ENCODE measurements around the gene VPS11.
A peak's percentile ranks its signal among the peaks of the same experiment; 100 is the strongest.

Gene VPS11

DNA sequence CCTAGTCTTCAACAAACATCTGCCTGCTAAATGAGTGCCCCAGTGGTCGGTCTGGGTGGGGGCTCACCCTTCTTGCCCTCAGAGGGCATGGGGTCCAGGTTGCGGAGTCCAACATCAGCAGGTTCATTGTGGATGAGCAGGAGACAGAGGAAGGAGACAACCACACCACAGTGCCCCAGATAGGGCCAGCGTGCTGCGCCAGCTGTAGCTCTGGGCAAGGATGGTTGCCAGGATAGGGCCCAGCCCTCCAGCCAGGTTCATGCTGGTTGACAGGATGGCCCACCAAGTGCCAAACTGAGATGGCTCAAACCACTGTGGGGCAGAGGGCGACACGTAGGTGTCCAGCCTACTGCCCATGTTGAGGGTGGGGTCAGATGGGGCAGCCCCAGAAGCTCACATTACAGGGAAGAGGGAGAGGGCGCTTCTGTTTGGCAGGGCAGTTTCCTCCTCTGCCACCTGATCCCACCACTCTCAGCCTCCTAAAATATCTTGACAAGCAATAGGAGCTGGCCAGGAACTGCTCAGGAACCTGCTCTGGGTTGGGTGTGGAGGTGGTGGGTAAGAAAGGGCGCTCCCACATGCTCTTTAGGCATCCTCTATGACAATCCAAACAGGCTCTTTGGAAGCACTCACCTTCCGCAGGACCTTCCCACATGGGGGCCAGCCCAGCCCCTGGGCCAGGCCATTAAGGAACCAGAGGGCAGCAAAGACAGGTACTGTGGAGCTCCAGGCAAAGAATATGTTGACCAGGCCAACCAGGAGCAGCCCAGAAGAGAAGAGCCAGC, 39.9 kb upstream of the VPS11 start:
- Histone ChIP-seq H2AFZ (ENCODE audit: low read depth, low read length) (no peak overlapping the region), H4K20me1 (ENCODE audit: insufficient read depth, low read length) (no peaks in the 10 kb centered on the region), H3K4me2 (ENCODE audit: low read length) (0 out of 2 replicates have a peak overlapping the region, but pooled peaks have one; percentile 88), H3K36me3 (replicated peaks; ENCODE audit: low read depth, low read length) (peaks cover 48% of the 10 kb centered on the region), H3K4me1 (ENCODE audit: low read length) (peaks cover 19% of the 10 kb centered on the region), H3K9me3 (ENCODE audit: insufficient read depth, low read length) (no peaks in the 10 kb centered on the region), H3K4me3 (ENCODE audit: low read length) (no peak overlapping the region), H3K9ac (ENCODE audit: low read length) (no peak overlapping the region), H3K27ac (ENCODE audit: low read length) (no peak overlapping the region), H3K79me2 (ENCODE audit: low read length) (peaks cover 28% of the 10 kb centered on the region), H3K27me3 (ENCODE audit: low read depth, low read length) (no peaks in the 10 kb centered on the region)
- TF ChIP-seq EZH2phosphoT487 (IDR thresholded peaks at IDR 0.05; ENCODE audit: low read depth): no peak
- TF ChIP-seq, protein P1, sequence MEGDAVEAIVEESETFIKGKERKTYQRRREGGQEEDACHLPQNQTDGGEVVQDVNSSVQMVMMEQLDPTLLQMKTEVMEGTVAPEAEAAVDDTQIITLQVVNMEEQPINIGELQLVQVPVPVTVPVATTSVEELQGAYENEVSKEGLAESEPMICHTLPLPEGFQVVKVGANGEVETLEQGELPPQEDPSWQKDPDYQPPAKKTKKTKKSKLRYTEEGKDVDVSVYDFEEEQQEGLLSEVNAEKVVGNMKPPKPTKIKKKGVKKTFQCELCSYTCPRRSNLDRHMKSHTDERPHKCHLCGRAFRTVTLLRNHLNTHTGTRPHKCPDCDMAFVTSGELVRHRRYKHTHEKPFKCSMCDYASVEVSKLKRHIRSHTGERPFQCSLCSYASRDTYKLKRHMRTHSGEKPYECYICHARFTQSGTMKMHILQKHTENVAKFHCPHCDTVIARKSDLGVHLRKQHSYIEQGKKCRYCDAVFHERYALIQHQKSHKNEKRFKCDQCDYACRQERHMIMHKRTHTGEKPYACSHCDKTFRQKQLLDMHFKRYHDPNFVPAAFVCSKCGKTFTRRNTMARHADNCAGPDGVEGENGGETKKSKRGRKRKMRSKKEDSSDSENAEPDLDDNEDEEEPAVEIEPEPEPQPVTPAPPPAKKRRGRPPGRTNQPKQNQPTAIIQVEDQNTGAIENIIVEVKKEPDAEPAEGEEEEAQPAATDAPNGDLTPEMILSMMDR (IDR thresholded peaks at IDR 0.05; ENCODE audit: low read depth, low read length): no peak

DNA sequence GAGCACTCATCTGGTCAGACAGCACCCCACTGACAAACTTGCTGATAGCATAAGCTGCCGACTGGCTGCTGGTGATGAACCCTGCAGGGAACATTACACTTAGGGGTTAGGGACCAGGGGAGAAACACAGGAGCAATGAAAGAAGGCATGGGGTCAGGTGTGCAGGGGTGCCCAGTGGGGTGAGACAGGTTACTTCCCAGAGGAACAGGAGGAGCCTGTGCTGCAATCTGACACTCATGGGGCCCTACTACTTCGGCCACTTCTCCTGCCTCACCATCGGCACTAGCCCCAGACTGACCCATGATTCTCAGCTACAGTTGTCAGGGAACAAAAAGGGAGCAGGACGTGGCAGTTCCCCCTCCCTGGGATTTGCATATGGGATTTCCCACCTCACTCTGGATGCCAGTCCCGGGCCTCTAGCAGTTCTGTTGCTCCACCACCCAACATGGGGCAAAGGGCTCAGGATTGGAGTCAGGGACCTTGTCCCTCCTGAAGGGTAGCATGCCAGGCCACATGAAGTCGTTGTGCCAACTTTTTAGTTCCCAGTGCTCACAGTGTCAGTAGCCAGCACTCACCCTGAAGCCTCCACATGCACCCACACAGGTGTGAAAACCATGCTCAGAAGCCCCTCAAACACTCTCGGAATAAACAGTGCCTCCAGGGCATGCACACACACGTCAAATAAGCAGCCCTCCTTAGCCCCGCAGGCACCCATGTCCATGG, 39.1 kb upstream of the VPS11 start:
- H3K36me3 ChIP-seq (replicated peaks; ENCODE audit: low read depth, low read length): peaks cover 42% of the 10 kb centered on the region
- H2AFZ ChIP-seq (ENCODE audit: low read depth, low read length): no peak overlapping the region
- H3K9me3 ChIP-seq (ENCODE audit: insufficient read depth, low read length): no peaks in the 10 kb centered on the region
- peaks cover 28% of the 10 kb centered on the region for H3K79me2 ChIP-seq (ENCODE audit: low read length)
- no peaks in the 10 kb centered on the region for H4K20me1 ChIP-seq (ENCODE audit: insufficient read depth, low read length)
- H3K4me2 ChIP-seq (ENCODE audit: low read length): peak overlapping the region; percentile 88
- peak overlapping the region; percentile 53; the same call in 1 of the 2 replicates for H3K27ac ChIP-seq (ENCODE audit: low read length)
- no peak for TF ChIP-seq EZH2phosphoT487 (IDR thresholded peaks at IDR 0.05; ENCODE audit: low read depth)
- H3K27me3 ChIP-seq (ENCODE audit: low read depth, low read length): no peaks in the 10 kb centered on the region
- H3K4me1 ChIP-seq (ENCODE audit: low read length): peaks cover 19% of the 10 kb centered on the region
- H3K4me3 ChIP-seq (ENCODE audit: low read length): peak overlapping the region; percentile 88
- peak overlapping the region; percentile 91; the same call in 1 of the 2 replicates for H3K9ac ChIP-seq (ENCODE audit: low read length)

DNA sequence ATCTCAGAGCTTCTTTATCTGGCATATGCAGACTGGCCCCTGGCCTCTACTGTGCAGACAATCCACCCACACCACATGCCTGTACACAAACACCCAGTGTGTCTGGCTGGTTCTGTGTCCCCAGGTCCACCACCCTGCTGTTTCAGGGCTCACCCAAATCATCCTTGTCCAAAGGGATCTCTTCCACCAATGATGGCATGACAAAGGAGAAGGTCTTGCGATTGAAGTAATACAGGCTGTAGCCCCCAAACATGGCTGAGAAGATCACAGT, 38.6 kb upstream of the VPS11 start:
- no peaks in the 10 kb centered on the region for H3K9me3 ChIP-seq (ENCODE audit: insufficient read depth, low read length)
- no peaks in the 10 kb centered on the region for H4K20me1 ChIP-seq (ENCODE audit: insufficient read depth, low read length)
- TF ChIP-seq EZH2phosphoT487 (IDR thresholded peaks at IDR 0.05; ENCODE audit: low read depth): no peak
- H3K4me2 ChIP-seq (ENCODE audit: low read length): peak overlapping the region; percentile 88
- peak overlapping the region; percentile 91; the same call in 1 of the 2 replicates for H3K9ac ChIP-seq (ENCODE audit: low read length)
- peaks cover 19% of the 10 kb centered on the region for H3K4me1 ChIP-seq (ENCODE audit: low read length)
- H2AFZ ChIP-seq (ENCODE audit: low read depth, low read length): no peak overlapping the region
- H3K27me3 ChIP-seq (ENCODE audit: low read depth, low read length): no peaks in the 10 kb centered on the region
- H3K79me2 ChIP-seq (ENCODE audit: low read length): peaks cover 28% of the 10 kb centered on the region
- peak overlapping the region; percentile 88 for H3K4me3 ChIP-seq (ENCODE audit: low read length)
- H3K27ac ChIP-seq (ENCODE audit: low read length): peak overlapping the region; percentile 53
- H3K36me3 ChIP-seq (replicated peaks; ENCODE audit: low read depth, low read length): peaks cover 39% of the 10 kb centered on the region

DNA sequence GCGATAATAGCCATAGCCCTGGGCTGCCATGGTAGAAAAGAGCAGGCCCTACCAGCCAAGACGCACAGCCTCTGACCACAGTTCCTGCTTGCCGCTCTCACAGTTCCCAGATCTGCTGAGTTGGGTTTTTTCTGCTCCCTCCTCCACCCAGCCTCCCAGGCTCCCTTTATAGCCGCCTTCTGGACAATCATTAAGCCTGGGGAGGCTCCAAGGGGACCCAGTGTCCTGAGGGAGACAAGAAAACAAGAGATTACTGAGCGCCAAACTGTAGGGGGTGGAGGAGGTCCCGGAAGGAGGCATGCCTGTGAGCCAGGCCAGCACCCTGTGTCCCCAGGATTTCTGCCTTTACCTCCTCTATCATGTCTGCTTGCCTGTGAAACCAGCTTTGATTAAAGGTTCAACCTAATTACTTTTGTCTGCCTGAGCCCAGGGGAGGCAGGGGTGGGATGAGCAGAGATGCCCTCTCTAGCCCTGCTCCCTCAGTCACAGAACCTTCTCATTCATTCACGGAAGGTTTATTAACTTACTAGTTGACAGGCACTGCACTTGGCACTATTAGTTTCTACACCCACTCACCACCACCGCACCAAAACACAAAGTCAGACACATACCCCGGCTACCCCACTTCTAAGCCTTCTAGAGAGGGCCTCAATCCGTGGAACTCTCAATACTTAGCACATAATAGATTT, 38.1 kb upstream of the VPS11 start:
- peak overlapping the region; percentile 53 for H3K27ac ChIP-seq (ENCODE audit: low read length)
- no peaks in the 10 kb centered on the region for H3K9me3 ChIP-seq (ENCODE audit: insufficient read depth, low read length)
- H3K79me2 ChIP-seq (ENCODE audit: low read length): peaks cover 28% of the 10 kb centered on the region
- no peaks in the 10 kb centered on the region for H4K20me1 ChIP-seq (ENCODE audit: insufficient read depth, low read length)
- TF ChIP-seq, protein P1 (IDR thresholded peaks at IDR 0.05; ENCODE audit: low read depth, low read length): no peak
- no peak for TF ChIP-seq EZH2phosphoT487 (IDR thresholded peaks at IDR 0.05; ENCODE audit: low read depth)
- peaks cover 36% of the 10 kb centered on the region for H3K36me3 ChIP-seq (replicated peaks; ENCODE audit: low read depth, low read length)
- no peaks in the 10 kb centered on the region for H3K27me3 ChIP-seq (ENCODE audit: low read depth, low read length)
- peak overlapping the region; percentile 91 for H3K9ac ChIP-seq (ENCODE audit: low read length)
- H2AFZ ChIP-seq (ENCODE audit: low read depth, low read length): no peak overlapping the region
- H3K4me2 ChIP-seq (ENCODE audit: low read length): peak overlapping the region; percentile 88
- peaks cover 19% of the 10 kb centered on the region for H3K4me1 ChIP-seq (ENCODE audit: low read length)
- H3K4me3 ChIP-seq (ENCODE audit: low read length): peak overlapping the region; percentile 88

All from OCI-LY3 (cell line).